ENCODE measurements around the gene IDH3A. TPM values are rescaled to one million over a fixed set of nuclear protein-coding genes. Genes with fewer than 3 reads are reported as not detected.

Gene IDH3A
- total and polyA plus RNA-seq, 9 of the 15 experiments (the other 6 are each of a cell fraction or from before 2014, with no cell fraction given), result 37.4 to 249 (median 107) TPM

GRCh38 chr15:78195735-78196201, 46.6 kb downstream of the IDH3A start (continued):
- TF ChIP-seq CTCF (IDR thresholded peaks at IDR 0.05 in 2 of 3, conservative IDR thresholded peaks at IDR 0.05 in 1 of 3; ENCODE audit: insufficient read depth in 2 of 3, low read depth in 1 of 3, low read length in 3 of 3) (peak; percentile 85 to 90 (median 88)), PBX2 (CRISPR knock-in tag; IDR thresholded peaks at IDR 0.05; ENCODE audit: low read depth) (no peak), PBX2 (tag; conservative IDR thresholded peaks at IDR 0.05; ENCODE audit: low read depth) (no peak), CTBP1 (IDR thresholded peaks at IDR 0.05; ENCODE audit: borderline replicate concordance) (peak; percentile 53; the same call in 1 of the 2 replicates), ZC3H4 (CRISPR knock-in tag; IDR thresholded peaks at IDR 0.05; ENCODE audit: borderline replicate concordance) (no peak), RCOR1 (IDR thresholded peaks at IDR 0.05; ENCODE audit: borderline replicate concordance in 1 of 2, low read depth in 2 of 2, low read length in 2 of 2) (peak in 1 of 2 experiments; percentile 54; a peak in 1 of 4 replicates), MEIS2 (IDR thresholded peaks at IDR 0.05; ENCODE audit: partially characterized antibody) (peak; percentile 24)
- TF ChIP-seq, protein P1, sequence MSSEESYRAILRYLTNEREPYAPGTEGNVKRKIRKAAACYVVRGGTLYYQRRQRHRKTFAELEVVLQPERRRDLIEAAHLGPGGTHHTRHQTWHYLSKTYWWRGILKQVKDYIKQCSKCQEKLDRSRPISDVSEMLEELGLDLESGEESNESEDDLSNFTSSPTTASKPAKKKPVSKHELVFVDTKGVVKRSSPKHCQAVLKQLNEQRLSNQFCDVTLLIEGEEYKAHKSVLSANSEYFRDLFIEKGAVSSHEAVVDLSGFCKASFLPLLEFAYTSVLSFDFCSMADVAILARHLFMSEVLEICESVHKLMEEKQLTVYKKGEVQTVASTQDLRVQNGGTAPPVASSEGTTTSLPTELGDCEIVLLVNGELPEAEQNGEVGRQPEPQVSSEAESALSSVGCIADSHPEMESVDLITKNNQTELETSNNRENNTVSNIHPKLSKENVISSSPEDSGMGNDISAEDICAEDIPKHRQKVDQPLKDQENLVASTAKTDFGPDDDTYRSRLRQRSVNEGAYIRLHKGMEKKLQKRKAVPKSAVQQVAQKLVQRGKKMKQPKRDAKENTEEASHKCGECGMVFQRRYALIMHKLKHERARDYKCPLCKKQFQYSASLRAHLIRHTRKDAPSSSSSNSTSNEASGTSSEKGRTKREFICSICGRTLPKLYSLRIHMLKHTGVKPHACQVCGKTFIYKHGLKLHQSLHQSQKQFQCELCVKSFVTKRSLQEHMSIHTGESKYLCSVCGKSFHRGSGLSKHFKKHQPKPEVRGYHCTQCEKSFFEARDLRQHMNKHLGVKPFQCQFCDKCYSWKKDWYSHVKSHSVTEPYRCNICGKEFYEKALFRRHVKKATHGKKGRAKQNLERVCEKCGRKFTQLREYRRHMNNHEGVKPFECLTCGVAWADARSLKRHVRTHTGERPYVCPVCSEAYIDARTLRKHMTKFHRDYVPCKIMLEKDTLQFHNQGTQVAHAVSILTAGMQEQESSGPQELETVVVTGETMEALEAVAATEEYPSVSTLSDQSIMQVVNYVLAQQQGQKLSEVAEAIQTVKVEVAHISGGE (CRISPR knock-in tag; IDR thresholded peaks at IDR 0.05), result no peak
